ENCODE data around the gene PALLD.
"Not testable (repeated sequence)": the region's sequence is repeated elsewhere in the genome, so short reads cannot be mapped to it uniquely, and the experiment has no call there.

The PALLD gene

DNA sequence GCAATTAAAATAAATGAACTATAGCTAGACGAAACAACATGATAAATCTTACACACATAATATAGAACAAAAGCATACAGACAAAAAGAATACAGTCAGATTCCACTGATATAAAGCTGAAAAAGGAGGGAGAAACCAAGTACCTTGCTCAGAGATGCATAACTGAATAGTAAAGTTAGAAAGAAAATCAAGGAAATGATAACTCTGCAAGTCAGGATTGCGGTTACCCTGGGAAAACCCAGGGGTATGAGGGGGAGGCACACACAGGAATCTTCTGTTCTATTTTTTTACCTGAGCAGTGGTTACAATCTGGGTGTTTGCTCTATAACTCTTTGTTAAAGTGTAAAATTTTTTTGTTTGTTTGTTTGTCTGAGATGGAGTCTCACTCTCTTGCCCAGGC is 304.1 kb downstream of the PALLD start:
- no peak overlapping the region for H3K9ac ChIP-seq (ENCODE audit: low read depth, low read length, poor library complexity)
- no peaks in the 10 kb centered on the region for H3K36me3 ChIP-seq (replicated peaks in 1 of 2; ENCODE audit: control insufficient read depth in 2 of 2, insufficient read depth in 2 of 2, low read length in 2 of 2)
- no peak overlapping the region for H2AK5ac ChIP-seq (ENCODE audit: low read depth, low read length)
- H3K79me1 ChIP-seq (ENCODE audit: low read depth, low read length), result no peaks in the 10 kb centered on the region
- no peak overlapping the region for H3K4me3 ChIP-seq (ENCODE audit: low read length in 2 of 2)
- no peak overlapping the region for H4K8ac ChIP-seq (ENCODE audit: low read depth, low read length)
- H3K27me3 ChIP-seq (ENCODE audit: control insufficient read depth in 3 of 3, insufficient read depth in 3 of 3, low read depth in 1 of 3, low read length in 3 of 3), result no peaks in the 10 kb centered on the region
- peaks cover 8 to 9% of the 10 kb centered on the region in 2 donors for H3K4me1 ChIP-seq (ENCODE audit: control insufficient read depth in 2 of 2, insufficient read depth in 1 of 2, low read depth in 1 of 2, low read length in 2 of 2)
- H2BK15ac ChIP-seq (ENCODE audit: low read length), result no peak overlapping the region
- H3K18ac ChIP-seq (ENCODE audit: low read length), result no peak overlapping the region
- no peak overlapping the region for H2AFZ ChIP-seq (ENCODE audit: low read length)
- no peaks in the 10 kb centered on the region for H3K9me3 ChIP-seq (replicated peaks in 1 of 2; ENCODE audit: control insufficient read depth in 2 of 2, insufficient read depth in 1 of 2, low read depth in 1 of 2, low read length in 2 of 2)
- no peak overlapping the region for H3K4me2 ChIP-seq (ENCODE audit: insufficient read depth, low read length, poor library complexity, severe bottlenecking)
- H4K91ac ChIP-seq (ENCODE audit: low read depth, low read length, poor library complexity), result no peak overlapping the region
- H2BK12ac ChIP-seq (ENCODE audit: low read length), result no peak overlapping the region
- H3K27ac ChIP-seq (replicated peaks; ENCODE audit: low read length), result no peak overlapping the region
- H3K23ac ChIP-seq (ENCODE audit: low read depth, low read length, poor library complexity), result no peak overlapping the region
- H2BK120ac ChIP-seq (ENCODE audit: low read depth, low read length), result no peak overlapping the region
- WGBS, 2 donors (ENCODE audit: extremely low coverage in 2 of 2, insufficient read length in 2 of 2, insufficient replicate concordance in 1 of 2), result no CpG with 5 or more reads among the region's 2 CpGs
- H3K14ac ChIP-seq (ENCODE audit: low read length), result no peak overlapping the region
- no peak for DNase-seq (ENCODE audit: low spot score)
- H3K4ac ChIP-seq (ENCODE audit: low read length), result no peak overlapping the region
- H2BK5ac ChIP-seq (ENCODE audit: low read length), result no peak overlapping the region

DNA sequence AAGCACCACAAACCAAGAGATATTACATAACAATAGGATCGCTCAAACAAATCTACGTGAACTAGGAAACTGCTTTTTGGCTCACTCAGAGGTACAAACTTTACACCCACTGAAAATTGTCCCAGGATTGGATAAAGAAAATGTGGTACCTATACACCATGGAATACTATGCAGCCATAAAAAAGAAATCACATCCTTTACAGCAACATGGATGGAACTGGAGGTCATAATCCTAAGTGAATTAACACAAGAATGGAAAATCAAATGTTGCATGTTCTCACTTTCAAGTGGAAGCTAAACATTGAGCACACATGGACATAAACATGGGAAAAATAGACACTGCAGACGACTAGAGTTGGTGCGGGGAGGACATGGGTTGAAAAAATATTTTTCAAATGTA is 305.4 kb downstream of the PALLD start:
- H3K23ac ChIP-seq (ENCODE audit: low read depth, low read length, poor library complexity), result no peak overlapping the region
- no peak overlapping the region for H2BK5ac ChIP-seq (ENCODE audit: low read length)
- no peak overlapping the region for H3K4ac ChIP-seq (ENCODE audit: low read length)
- peaks cover 6 to 8% of the 10 kb centered on the region in 2 donors for H3K4me1 ChIP-seq (ENCODE audit: control insufficient read depth in 2 of 2, insufficient read depth in 1 of 2, low read depth in 1 of 2, low read length in 2 of 2)
- H2AFZ ChIP-seq (ENCODE audit: low read length), result no peak overlapping the region
- no peak overlapping the region for H4K8ac ChIP-seq (ENCODE audit: low read depth, low read length)
- no peak overlapping the region for H3K27ac ChIP-seq (replicated peaks; ENCODE audit: low read length)
- no CpG with 5 or more reads among the region's 4 CpGs for WGBS, 2 donors (ENCODE audit: extremely low coverage in 2 of 2, insufficient read length in 2 of 2, insufficient replicate concordance in 1 of 2)
- DNase-seq (ENCODE audit: low spot score), result no peak
- no peak overlapping the region for H3K4me2 ChIP-seq (ENCODE audit: insufficient read depth, low read length, poor library complexity, severe bottlenecking)
- H2BK120ac ChIP-seq (ENCODE audit: low read depth, low read length), result no peak overlapping the region
- H4K91ac ChIP-seq (ENCODE audit: low read depth, low read length, poor library complexity), result no peak overlapping the region
- H3K27me3 ChIP-seq (ENCODE audit: control insufficient read depth in 3 of 3, insufficient read depth in 3 of 3, low read depth in 1 of 3, low read length in 3 of 3), result no peaks in the 10 kb centered on the region
- H2BK15ac ChIP-seq (ENCODE audit: low read length), result no peak overlapping the region
- H2BK12ac ChIP-seq (ENCODE audit: low read length), result no peak overlapping the region
- no peak overlapping the region for H2AK5ac ChIP-seq (ENCODE audit: low read depth, low read length)
- no peak overlapping the region for H3K18ac ChIP-seq (ENCODE audit: low read length)
- H3K14ac ChIP-seq (ENCODE audit: low read length), result no peak overlapping the region
- H3K9me3 ChIP-seq (replicated peaks in 1 of 2; ENCODE audit: control insufficient read depth in 2 of 2, insufficient read depth in 1 of 2, low read depth in 1 of 2, low read length in 2 of 2), result no peaks in the 10 kb centered on the region
- no peaks in the 10 kb centered on the region for H3K36me3 ChIP-seq (replicated peaks in 1 of 2; ENCODE audit: control insufficient read depth in 2 of 2, insufficient read depth in 2 of 2, low read length in 2 of 2)
- no peak overlapping the region for H3K4me3 ChIP-seq (ENCODE audit: low read length in 2 of 2)
- H3K9ac ChIP-seq (ENCODE audit: low read depth, low read length, poor library complexity), result no peak overlapping the region
- no peaks in the 10 kb centered on the region for H3K79me1 ChIP-seq (ENCODE audit: low read depth, low read length)

DNA sequence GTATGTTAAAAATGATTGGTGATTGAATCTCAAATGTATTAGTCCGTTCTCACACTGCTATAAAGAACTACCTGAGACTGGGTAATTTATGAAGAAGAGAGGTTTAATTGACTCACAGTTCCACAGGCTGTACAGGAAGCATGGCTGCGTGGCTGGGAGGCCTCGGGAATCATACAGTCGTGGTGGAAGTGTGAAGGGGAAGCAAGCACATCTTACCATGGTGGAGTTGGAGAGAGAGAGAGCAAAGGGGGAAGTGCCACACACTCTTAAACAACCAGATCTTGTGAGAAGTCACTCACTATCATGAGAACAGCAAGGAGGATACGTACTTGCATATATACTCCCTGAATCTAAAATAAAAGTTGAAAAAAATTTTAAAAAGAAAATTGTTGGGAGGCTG is 306.2 kb downstream of the PALLD start:
- not testable (repeated sequence) for DNase-seq (ENCODE audit: low spot score)

DNA sequence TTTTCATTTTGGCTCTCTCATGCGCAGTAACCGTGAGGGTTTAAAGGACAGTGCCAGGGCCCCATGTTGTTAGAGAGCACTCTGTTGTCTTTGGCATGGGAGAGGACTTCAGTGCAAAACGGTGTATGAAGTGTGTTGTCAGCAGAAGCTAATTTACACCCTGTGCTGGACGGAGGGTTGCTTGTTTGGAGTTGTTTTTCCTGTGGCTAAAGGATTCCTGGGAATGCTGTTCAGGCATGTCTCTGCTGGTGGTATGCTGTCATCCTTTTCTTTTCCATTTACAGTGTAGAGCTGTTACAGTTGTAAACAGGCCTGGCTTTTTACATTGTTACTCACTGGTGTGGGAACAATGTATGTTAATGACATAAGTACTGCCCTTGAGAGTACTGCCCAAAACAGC is 306.9 kb downstream of the PALLD start:
- H2BK120ac ChIP-seq (ENCODE audit: low read depth, low read length), result no peak overlapping the region
- H3K36me3 ChIP-seq (replicated peaks in 1 of 2; ENCODE audit: control insufficient read depth in 2 of 2, insufficient read depth in 2 of 2, low read length in 2 of 2), result no peaks in the 10 kb centered on the region
- H3K79me1 ChIP-seq (ENCODE audit: low read depth, low read length), result no peaks in the 10 kb centered on the region
- no peak overlapping the region for H3K4ac ChIP-seq (ENCODE audit: low read length)
- no peak for DNase-seq (ENCODE audit: low spot score)
- WGBS, 2 donors (ENCODE audit: extremely low coverage in 2 of 2, insufficient read length in 2 of 2, insufficient replicate concordance in 1 of 2), result no CpG with 5 or more reads among the region's 4 CpGs
- no peak overlapping the region for H4K8ac ChIP-seq (ENCODE audit: low read depth, low read length)
- H3K9ac ChIP-seq (ENCODE audit: low read depth, low read length, poor library complexity), result no peak overlapping the region
- peak overlapping the region; percentile 4 for H2AFZ ChIP-seq (ENCODE audit: low read length)
- H3K4me2 ChIP-seq (ENCODE audit: insufficient read depth, low read length, poor library complexity, severe bottlenecking), result no peak overlapping the region
- no peak overlapping the region for H2BK12ac ChIP-seq (ENCODE audit: low read length)
- H2BK5ac ChIP-seq (ENCODE audit: low read length), result no peak overlapping the region
- peaks cover 4 to 8% of the 10 kb centered on the region in 2 donors for H3K4me1 ChIP-seq (ENCODE audit: control insufficient read depth in 2 of 2, insufficient read depth in 1 of 2, low read depth in 1 of 2, low read length in 2 of 2)
- H3K27ac ChIP-seq (replicated peaks; ENCODE audit: low read length), result no peak overlapping the region
- H3K14ac ChIP-seq (ENCODE audit: low read length), result no peak overlapping the region
- H3K9me3 ChIP-seq (replicated peaks in 1 of 2; ENCODE audit: control insufficient read depth in 2 of 2, insufficient read depth in 1 of 2, low read depth in 1 of 2, low read length in 2 of 2), result no peaks in the 10 kb centered on the region
- no peak overlapping the region for H2AK5ac ChIP-seq (ENCODE audit: low read depth, low read length)
- no peak overlapping the region for H2BK15ac ChIP-seq (ENCODE audit: low read length)
- H3K18ac ChIP-seq (ENCODE audit: low read length), result no peak overlapping the region
- H4K91ac ChIP-seq (ENCODE audit: low read depth, low read length, poor library complexity), result no peak overlapping the region
- no peak overlapping the region for H3K23ac ChIP-seq (ENCODE audit: low read depth, low read length, poor library complexity)
- H3K27me3 ChIP-seq (ENCODE audit: control insufficient read depth in 3 of 3, insufficient read depth in 3 of 3, low read depth in 1 of 3, low read length in 3 of 3), result no peaks in the 10 kb centered on the region
- H3K4me3 ChIP-seq (ENCODE audit: low read length in 2 of 2), result no peak overlapping the region

More for the DNA sequence above, 306.2 kb downstream of the PALLD start:
- H3K9ac ChIP-seq (ENCODE audit: low read depth, low read length, poor library complexity); H3K4me2 ChIP-seq (ENCODE audit: insufficient read depth, low read length, poor library complexity, severe bottlenecking); H2AK5ac ChIP-seq (ENCODE audit: low read depth, low read length); H3K9me3 ChIP-seq (replicated peaks in 1 of 2; ENCODE audit: control insufficient read depth in 2 of 2, insufficient read depth in 1 of 2, low read depth in 1 of 2, low read length in 2 of 2); H3K23ac ChIP-seq (ENCODE audit: low read depth, low read length, poor library complexity); H3K14ac ChIP-seq (ENCODE audit: low read length); H2BK12ac ChIP-seq (ENCODE audit: low read length); H4K91ac ChIP-seq (ENCODE audit: low read depth, low read length, poor library complexity); H3K36me3 ChIP-seq (replicated peaks in 1 of 2; ENCODE audit: control insufficient read depth in 2 of 2, insufficient read depth in 2 of 2, low read length in 2 of 2); H2AFZ ChIP-seq (ENCODE audit: low read length); H3K4me1 ChIP-seq (ENCODE audit: control insufficient read depth in 2 of 2, insufficient read depth in 1 of 2, low read depth in 1 of 2, low read length in 2 of 2); H2BK15ac ChIP-seq (ENCODE audit: low read length); H3K4ac ChIP-seq (ENCODE audit: low read length); H2BK5ac ChIP-seq (ENCODE audit: low read length); H3K79me1 ChIP-seq (ENCODE audit: low read depth, low read length); H3K27me3 ChIP-seq (ENCODE audit: control insufficient read depth in 3 of 3, insufficient read depth in 3 of 3, low read depth in 1 of 3, low read length in 3 of 3); H3K18ac ChIP-seq (ENCODE audit: low read length); H3K4me3 ChIP-seq (ENCODE audit: low read length in 2 of 2); H4K8ac ChIP-seq (ENCODE audit: low read depth, low read length); H2BK120ac ChIP-seq (ENCODE audit: low read depth, low read length): not testable (repeated sequence)
- H3K27ac ChIP-seq (replicated peaks; ENCODE audit: low read length), result peak overlapping the region; percentile 48
- WGBS, 2 donors (ENCODE audit: extremely low coverage in 2 of 2, insufficient read length in 2 of 2, insufficient replicate concordance in 1 of 2), result no CpG with 5 or more reads among the region's 5 CpGs

All from neuronal stem cell (in vitro differentiated cells).